HL-60/S4 (cell line): ENCODE results near the gene ZFAND2A.

Experiments used
- in situ Hi-C: fragments of 300-500 bp; cut with MboI; formaldehyde crosslinking; loops from 2 replicates; pipeline ENCODE4 v1.14.3; 2022; ENCODE audit warnings: low sequenced_read_pairs

ZFAND2A gene

DNA sequence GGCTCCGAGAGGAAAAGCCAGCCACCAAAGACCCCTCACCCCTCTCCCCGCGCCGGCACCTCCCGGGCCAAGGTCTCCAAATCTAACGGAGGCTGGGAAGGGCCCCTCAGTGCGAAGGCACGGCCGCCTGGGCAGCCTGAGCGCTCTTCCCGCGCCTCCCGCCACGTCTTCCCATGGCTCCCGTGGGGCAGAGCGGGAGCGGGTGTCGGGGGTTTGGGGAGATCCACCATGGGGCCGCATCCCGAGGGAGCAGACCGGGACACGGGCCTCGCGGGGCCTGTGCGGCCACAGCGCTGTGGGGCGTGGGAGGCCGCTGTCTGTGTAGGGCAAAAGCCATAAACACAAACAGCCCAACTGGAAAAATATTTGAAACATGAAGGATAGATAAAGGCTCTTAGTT is 49.6 kb downstream of the ZFAND2A start:
- in situ Hi-C loops = no loop called here

DNA sequence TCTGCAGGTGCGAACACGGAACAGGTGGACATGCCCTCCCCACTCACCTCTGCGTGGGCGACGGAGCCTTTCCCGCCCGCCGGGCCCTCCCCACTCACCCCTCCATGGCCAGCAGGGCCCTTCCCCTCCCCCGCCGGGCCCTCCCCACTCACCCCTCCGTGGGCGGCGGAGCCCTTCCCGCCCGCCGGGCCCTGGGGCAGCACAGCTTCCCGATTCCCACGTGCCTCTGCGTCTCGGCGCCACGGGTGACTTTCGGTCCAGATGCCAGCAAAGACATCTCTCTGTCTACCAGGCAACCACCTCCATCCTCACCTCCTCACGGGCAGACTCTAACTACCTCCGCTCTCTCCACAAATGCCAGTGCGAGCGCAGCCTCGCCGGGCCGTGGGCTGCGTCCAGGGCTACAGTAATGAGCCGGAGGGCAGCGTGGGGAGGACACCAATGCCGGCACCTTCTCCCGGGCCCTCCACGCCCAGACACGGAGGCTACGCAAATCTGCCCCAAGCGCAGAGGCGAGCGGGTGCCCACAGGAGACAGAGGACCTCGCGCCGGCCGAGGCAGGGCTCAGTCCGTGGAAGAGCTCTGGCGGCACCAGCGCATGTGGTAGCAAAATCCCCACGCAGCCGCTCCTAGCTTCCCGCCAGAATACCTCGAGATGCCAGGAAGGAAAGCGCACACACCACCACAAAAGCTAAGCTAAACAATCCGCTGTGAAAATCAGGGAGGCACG is 50.2 kb downstream of the ZFAND2A start:
- in situ Hi-C loops = no loop called here

- in situ Hi-C loops = no loop called here
Measured at GRCh38 chr7:1108264-1108920, 51.6 kb downstream of the ZFAND2A start.

GRCh38 chr7:1106793-1107421 is 53.1 kb downstream of the ZFAND2A start:
- in situ Hi-C loops = no loop called here

DNA sequence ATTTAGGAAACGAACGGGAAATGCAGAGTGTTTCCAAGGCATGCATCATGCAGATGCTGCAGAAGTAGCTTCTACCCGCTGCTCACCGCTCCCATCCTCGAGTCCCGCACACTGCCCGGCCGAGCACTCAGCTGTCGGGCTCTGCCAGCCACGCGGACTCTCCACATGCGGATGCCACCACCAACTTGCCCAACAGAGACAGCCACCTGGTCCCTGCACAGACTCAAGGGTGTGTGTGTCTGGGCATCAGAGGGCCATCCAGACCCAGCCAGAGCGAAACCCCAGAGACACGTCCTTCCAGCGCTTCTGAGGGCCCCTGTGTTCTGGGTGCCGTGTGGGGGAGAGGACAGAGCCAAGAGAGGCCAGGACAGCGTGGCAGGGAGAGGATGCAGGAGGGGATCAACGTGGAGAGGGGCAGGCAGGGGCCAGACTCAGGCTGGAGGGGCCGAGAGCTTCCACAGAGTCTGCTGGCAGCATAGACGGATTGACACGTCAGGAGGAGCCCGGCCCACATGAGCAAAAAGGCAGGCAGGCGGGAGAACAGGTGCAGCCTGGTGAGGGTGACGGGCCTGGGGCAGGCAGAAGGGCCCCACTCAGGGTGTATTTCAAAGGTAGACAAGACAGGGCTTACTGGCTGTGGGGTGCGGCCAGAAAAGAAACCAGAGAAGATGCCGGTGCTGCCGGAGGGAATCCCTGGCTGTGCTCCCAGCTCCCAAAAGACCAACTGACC is 53.8 kb downstream of the ZFAND2A start:
- in situ Hi-C loops = no loop called here

GRCh38 chr7:1105189-1105588 is 54.8 kb downstream of the ZFAND2A start:
- in situ Hi-C loops = no loop called here

GRCh38 chr7:1104516-1105179 is 55.3 kb downstream of the ZFAND2A start:
- in situ Hi-C loops = no loop called here

- in situ Hi-C loops = no loop called here
Measured at GRCh38 chr7:1103789-1104515, 56.0 kb downstream of the ZFAND2A start.

DNA sequence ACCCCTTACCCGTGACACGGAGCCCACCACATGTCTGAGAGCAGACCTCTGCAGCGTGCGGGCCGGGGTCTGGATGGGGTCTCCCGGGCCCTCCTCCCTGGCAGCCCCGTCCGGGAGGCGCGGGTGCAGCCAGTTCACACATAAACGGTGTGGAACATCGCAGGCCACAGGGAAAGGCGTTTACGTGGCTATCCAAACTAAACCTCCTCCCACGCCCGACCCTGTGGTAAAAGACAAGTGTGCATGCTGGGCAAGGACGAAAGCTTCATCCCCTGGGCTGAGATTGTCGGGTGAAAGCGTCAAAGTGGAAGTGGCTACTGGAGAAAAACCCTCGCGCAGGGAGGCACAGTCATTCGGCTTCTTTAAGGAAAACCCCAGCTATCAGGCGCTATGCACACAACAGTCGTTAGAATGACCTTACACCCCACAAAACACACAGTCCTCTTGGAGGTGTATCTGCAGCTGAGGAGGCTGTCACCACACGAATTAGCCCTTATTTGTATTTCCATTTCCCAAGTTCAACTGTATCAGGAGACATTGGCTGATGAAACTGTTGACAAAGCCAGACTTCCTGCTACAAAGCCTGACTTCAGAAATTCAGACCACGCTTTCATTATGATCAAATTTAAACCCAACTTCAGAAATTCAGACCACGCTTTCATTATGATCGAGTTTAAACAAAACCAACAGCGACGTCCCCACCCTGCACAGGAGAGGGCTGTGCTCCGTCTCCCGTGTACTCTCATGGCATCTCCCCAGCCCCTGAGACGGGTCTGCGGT is 56.8 kb downstream of the ZFAND2A start:
- in situ Hi-C loops = no loop called here
